Fibroblast of skin of right biceps (primary cell): ENCODE data around the gene ZNRF3.
"Not testable (repeated sequence)": the region's sequence is repeated elsewhere in the genome, so short reads cannot be mapped to it uniquely, and the experiment has no call there.

ENCODE experiments used
- DNase-seq: peaks from one replicate; pipeline ENCODE4 v3.0.0-alpha.2; 2013

The ZNRF3 gene

DNA sequence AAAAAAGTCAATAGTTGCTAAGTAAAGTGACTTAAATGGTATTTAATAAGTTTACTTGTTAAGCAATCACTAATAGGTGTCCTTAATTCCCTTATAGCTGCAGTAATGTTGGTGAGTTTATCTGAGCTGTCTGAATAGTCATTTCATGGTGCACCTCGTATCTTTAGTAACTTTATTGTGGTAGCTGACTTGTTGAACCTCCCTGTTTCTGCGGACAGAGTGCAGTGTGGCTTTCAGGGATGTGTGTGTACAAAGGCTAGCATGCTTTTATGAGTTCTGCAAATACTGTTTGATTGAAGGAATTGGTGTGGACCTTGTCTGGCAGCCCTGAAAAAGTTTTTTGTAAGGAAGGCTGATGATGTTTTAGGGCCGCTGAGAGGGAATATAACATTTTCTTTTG is 2.6 kb downstream of the ZNRF3 start:
- DNase-seq: no peak

- DNase-seq: not testable (repeated sequence)
These were observed 3.3 kb downstream of the ZNRF3 start for GRCh38 chr22:28886679-28887078.

DNA sequence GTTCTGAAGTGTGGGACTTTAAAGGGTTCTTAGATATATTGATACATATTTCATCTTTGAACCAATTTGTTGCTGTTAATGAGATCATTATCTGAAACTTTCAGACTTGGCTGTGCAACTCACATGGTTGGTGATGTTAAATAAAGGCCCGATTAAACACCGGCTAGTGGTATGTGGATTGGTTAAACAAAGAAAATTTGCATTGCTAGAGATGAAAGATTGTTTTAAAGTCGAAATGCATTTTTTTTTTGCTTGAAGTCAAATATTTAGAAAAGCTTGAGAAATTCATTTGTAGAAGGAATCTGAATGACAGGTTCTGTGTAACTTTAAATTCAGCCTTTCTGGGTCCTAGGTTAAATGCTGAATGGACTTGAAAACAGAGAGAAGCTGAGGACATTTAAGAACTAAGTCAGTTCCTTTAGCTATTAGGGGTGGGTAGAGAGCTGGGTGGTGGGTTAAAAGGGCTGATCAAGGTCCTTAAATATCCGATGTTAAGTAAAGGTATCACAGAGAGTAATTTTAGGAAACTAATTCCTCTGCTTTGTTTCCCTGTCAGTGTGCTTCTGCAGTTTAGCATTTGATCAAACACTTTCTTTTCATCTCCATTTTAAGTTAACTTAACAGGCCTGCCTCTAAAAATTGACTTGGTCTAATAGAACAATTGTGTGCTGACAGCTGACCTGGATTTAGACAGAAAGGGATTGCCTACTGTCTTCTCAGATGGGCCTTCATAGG is 4.5 kb downstream of the ZNRF3 start:
- no peak for DNase-seq

DNA sequence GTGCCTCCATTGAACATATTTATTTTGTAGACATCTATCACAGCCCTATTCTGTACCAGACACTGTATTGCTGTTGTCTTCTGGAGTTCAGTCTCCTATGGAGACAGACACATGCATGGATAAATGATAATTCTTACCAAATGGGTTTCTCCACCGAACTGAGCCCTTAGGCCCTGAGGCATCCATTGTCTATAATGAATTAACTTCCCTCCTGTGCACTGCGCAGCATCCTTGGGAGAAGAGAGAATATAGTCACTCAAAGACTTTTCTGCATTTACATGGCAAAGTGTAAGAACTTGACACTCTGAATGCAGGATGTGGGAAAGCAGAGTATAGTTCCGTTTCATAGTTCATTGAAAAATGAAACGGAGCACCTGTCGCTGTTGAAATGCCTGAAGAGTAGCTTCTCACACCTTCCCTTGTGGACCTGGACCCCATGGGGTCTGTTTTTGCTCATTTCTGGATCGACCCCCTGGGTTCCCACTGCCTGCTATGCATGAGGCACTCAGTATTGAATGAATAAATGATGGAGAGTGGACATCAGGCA is 6.2 kb downstream of the ZNRF3 start:
- no peak for DNase-seq

DNA sequence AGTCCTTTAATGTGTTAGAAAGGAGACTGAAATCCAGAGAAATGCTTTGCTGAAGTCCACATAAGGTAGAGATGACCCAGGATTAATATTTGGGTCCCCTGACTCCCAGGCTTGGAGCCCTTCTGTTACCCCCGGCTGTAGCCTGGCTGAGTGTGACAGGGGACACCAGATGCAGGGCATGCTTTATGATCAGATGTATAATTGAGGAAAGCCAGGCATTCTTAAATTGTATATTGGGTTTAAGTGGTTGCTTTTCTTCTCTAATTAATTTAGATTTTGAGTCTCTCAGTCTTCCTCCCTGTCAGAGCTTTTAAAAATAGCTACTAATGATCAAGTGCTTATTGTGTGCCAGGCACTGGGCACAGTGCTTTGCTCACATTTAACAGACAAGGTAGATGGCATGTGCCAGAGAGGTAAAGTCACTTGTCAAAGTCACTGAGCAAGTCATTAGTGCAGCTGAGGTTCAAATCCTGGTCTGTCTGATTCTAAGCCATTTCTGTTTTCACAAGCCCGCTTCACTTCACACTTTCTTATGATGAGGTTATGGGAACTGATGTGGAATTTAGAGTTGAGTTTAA is 7.9 kb downstream of the ZNRF3 start:
- no peak for DNase-seq

DNA sequence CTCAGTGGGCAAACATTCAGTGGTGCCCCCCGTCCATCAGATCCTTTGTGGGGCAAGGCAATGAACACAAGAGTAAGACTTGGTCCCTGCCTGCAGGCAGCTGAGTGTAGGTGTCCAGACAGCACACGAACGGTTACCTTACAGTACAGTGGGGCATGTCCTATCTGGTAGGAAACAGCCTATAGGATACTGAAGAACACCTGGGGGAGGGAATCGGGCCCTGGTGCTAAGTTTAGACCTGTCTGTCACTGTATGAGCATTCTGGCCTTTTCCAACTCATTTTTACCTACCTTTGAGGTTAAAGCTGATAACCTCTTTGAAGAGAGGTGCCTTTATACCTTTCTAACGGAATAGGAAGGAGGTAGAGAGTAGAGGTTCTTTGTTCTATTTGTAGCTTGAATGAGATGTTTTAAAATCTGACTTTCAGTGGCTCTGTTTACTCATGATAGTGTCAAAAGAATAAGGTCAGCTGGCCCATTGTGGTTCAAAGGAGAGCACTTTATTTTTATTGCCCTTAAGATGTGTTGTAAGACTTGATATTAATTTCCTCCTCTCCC is 8.9 kb downstream of the ZNRF3 start:
- no peak for DNase-seq

DNA sequence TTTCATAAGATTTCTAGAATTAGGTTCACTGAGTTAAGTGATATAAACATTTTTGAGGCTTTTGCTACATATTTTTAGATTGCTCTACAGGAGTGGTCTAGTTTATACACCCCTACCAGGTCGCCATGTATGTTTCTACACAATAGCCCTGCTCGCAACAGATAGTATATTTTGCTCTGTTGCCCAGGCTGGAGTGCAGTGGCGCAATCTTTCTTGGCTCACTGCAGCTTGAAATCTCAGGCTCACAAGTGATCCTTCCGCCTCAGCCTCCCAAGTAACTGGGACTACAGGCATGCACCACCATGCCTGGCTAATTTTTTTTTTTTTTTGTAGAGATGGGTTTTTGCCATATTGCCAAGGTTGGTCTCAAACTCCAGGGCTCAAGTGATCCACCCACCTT is 10.4 kb downstream of the ZNRF3 start:
- no peak for DNase-seq

GRCh38 chr22:28894334-28894733 is 11.0 kb downstream of the ZNRF3 start:
- DNase-seq: no peak

DNA sequence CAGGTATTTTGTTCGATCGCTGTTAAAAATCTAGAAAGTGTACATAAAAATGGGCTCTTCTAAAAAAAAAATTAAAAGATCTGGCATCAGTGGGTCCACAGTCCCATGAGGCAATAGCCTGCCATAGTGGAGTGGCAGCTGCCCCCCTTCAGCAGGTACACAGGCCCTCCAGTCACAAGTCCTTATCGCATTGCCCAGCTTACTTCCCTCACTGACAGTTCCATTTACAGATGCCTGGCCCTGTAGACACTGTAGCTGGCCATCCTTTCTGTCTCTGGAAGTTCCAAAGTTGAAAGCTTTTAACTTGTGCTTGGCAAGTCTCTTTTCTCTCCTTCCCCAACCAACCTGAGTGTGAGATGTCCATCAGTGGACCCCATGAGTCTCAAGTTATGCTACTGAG is 11.4 kb downstream of the ZNRF3 start:
- DNase-seq: no peak

DNA sequence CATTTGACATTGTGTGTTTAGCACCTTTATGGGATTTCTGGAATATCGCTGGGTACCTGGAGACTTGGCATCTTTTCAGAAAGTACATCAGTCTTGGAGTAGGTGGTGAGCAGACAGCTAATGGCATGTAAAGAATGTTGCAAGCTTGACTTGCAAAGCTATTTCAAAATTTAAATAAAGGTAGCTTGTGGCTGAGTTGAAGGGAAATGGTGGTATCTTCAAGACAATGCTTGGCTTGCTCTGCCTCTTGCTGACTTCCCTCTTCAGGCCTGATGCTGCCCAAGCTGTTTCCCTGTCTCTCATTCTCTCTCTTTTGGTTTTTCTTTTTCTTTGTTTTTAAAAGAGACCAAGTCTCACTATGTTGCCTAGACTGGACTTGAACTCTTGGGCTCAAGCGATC is 13.2 kb downstream of the ZNRF3 start:
- no peak for DNase-seq

- DNase-seq: no peak
These were observed 14.9 kb downstream of the ZNRF3 start for GRCh38 chr22:28898233-28898629.

DNA sequence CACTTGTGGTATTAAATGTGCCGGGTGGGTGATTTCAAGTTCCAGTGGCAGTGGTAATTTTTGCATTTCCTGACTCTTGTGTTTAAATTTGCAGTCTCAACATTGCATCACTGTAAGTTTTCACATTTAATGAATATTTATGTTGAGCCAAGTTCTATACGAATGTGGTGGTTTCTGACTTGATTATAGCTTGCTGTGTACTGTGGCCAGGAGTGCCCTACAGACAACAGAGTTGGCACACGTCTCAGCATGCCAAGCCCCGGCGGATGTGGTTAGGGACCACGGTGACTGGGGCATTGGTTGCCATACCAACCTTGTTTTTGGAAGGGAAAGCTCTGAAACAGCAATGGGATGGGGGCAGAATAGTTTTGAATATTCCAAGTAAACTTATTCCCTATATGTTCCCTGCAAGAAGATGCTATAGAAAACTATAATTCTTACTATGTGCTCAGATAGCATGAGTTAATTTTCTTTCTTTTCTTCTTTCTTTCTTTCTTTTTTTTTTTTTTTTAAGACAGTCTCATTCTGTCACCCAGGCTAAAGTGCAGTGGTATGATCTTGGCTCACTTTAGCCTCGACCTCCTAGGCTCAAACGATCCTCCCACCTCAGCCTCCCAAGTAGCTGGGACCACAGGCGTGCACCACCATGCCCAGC is 16.0 kb downstream of the ZNRF3 start:
- DNase-seq: no peak

GRCh38 chr22:28900379-28900925 is 17.1 kb downstream of the ZNRF3 start:
- no peak for DNase-seq

GRCh38 chr22:28902490-28902889 is 19.1 kb downstream of the ZNRF3 start:
- DNase-seq: no peak

GRCh38 chr22:28903080-28903479 is 19.7 kb downstream of the ZNRF3 start:
- no peak for DNase-seq

GRCh38 chr22:28903729-28904128 is 20.4 kb downstream of the ZNRF3 start:
- DNase-seq: no peak

DNA sequence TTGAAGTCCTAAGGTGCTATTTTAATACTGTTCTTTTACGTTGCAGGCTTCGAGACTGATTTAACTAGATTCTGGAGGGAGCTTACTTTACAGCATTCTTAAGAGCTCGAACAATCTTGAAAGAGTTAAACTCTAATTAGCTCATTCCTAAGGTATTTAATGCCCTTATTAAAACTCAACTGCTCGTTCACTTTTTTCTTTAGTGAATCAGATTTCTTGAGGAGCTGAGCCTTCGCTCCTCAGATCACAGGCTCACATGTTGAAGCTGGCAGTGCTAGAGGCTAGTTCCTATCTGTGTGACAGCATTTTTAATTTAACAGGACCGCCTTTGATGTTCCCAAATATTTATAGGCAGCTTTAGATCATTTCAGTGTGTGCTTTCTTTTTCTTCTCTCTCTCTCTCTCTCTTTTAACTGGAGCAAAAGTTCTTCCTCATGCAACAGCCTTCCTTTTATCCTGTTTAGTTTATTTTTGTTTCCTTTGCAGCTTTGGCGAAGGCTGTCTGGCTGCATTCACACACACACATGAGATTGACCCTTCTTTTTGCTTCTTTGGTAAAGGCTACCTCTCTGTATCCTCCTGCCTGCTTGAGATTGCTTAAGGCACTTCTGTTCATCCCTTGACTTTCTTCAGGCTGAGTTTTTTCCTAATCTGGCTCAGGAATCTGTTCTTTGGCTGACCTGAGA is 21.0 kb downstream of the ZNRF3 start:
- peak; percentile 52 for DNase-seq

DNA sequence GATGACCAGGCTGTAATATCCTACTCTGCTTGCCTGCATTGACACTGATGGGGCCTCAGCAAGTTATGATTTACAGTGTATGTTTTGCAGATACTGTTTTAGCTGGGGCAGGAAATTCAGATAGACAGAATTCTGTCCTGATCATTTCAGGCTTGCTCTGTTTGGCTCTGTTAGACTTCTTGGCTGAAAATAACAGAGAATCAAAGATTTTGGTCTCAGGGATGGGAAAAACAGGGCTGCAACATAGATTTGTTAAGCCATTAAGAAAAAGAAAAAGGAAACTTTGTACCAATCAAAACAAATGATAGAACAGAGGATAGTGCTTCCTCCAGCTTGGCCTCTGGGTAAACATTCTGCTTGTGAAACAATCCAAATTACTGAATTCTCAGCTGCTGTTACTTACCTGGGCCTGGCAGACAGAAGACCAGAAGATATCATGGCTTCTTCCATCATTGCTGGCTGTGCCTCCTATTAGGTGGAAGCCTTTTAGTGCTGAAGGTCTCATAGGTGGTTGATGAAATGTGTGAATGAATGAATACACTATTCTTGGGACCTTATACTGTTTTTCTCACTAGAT is 22.0 kb downstream of the ZNRF3 start:
- DNase-seq: no peak

DNA sequence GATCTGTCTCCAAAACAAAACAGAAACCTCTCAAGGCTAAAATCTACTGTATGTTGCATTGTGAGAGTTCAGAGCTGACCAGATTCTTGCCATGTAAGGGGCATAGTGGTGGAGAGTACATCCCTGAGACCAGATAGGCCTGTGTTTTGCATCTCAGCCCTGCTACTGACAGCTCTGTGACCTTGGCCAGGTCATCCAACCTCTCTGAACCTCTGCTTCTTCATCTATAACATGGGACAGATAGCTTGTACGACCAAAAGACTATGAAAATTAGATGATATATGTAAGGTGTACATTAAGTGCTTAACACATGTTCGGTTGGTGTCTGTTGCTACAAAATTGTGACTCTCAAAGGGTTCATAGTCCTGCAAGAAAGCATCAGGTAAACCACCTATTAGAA is 22.9 kb downstream of the ZNRF3 start:
- DNase-seq: no peak

DNA sequence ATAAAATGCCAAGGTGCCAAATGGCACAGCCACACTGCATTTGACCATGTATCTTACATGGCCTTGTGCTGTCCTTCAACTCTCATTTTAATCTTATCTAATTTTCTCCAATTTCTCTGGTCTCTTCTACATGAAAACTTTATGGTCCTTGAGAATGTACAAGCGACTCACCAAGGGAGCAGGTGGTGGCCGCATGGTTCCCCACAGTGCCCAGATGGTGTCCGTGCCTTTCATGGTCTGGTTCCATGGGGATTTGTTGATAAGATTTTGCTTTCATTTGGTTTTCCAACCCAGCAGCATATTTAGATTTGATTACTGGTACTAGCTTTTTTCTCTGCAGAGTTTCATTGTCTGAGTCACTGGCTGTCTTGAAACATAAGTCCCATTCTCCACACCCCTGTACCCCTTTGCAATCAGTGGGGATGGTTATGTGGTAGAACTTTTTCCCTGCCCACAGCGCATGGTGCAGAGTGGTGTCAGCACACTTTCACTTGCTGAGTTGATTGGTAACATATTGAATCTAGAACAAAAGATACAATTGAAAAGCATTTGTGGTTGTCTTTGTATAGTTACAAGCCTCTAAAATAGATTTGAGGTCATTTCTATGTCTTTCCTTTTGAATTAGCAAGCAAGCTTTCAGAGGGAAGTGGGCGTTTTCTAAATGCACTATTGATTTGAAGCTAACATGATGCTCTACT is 24.1 kb downstream of the ZNRF3 start:
- no peak for DNase-seq

DNA sequence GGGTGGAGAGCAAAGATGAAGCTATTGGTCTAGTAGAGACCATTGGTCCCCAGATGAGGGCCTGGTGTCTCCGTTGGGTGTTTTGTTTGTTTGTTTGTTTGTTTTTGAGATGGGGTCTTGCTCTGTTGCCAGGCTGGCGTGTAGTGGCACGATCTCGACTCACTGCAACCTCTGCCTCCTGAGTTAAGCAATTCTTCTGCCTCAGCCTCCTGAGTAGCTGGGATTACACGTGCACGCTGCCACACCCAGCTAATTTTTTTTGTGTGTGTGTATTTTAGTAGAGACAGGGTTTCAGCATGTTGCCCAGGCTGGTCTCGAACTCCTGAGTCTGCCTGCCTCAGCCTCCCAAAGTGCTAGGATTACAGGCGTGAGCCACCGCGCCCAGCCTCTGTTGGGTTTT is 25.4 kb downstream of the ZNRF3 start:
- DNase-seq: not testable (repeated sequence)

DNA sequence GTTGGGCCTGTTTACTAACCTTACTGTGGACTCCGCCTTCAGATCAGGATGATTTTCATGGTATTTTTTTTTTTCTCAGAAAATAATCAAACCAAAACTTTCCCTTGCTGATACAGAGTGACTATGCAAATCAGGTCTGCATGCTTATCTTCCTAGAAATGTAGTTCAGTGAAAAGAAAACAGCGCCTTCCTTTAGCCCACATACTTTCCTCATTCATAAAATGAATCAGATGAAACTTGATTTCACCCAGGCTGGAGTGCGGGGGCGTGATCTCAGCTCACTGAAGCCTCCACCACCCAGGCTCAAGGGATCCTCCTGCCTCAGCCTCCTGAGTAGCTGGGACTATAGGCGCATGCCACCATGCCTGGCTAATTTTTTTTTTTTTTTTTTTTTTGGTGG is 26.0 kb downstream of the ZNRF3 start:
- DNase-seq: no peak
